Esophagus muscularis mucosa (tissue), 4 donors: ENCODE data around the gene HOXD4.

Experiments
- EP300 ChIP-seq: sonication (generic); formaldehyde crosslinking; IDR thresholded peaks from one replicate; pipeline ENCODE4 v1.6.1; 2017; ENCODE audit warnings: antibody characterized with exemption
- POLR2A ChIP-seq: fragments of 450-650 bp; IDR thresholded peaks from one replicate; pipeline ENCODE4 v1.6.1; 2017; ENCODE audit warnings: antibody characterized with exemption, moderate library complexity, mild to moderate bottlenecking, low read depth
- POLR2AphosphoS5 ChIP-seq, 2 donors: sonication (generic); formaldehyde crosslinking; IDR thresholded peaks; one replicate each; pipeline ENCODE4 v1.6.1; 2017; ENCODE audit warnings: antibody characterized with exemption in 2 of 2
- TF ChIP-seq, protein P1 (sequence below), 3 experiments: fragments of 200-600 bp in 2 of 3; fragments of 450-650 bp in 1 of 3; sonication (generic) in 2 of 3; IDR thresholded peaks; one replicate each; pipeline ENCODE4 v1.5.1; 2017 to 2019; ENCODE audit warnings: antibody characterized with exemption in 3 of 3, mild to moderate bottlenecking in 2 of 3, moderate library complexity in 1 of 3

DNA sequence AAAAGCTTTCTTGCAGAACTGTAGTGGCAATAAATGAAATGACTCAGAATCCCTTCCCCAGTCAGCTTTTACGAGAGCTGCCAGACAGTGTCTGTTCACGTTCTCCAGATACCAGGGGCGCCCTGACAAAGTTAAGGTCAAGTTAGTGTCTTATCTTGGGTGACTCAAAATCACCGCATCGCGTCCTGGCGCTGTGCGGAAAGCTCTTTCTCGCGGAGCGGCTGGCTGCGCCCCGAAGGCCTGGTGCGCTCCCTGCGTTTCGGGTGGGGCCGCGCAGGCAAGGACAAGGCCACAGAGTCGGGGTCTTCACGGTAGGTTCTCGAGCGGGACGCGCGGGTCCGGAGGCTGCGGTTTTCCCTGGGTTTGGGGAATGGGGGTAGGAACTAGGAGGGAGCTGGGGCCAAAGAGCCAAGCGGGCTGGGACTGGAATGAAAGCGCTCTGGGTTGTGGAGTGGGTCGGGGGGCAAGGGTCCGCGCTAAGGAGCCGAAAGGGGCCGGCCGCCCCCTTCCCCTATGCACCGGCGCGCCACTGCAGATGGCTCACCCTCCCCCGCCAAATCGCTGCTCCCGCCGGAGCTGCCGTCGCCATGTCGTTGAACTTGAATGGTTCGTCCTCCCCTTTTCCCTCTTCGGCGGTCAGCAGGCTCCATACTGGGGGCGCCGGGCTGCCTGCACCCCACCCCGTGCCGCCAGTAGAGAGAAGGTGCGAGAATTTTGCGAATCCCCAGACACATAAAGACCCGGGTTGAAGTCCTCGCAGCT, 46.9 kb upstream of the HOXD4 start:
- no peak for TF ChIP-seq EP300
- TF ChIP-seq, protein P1, sequence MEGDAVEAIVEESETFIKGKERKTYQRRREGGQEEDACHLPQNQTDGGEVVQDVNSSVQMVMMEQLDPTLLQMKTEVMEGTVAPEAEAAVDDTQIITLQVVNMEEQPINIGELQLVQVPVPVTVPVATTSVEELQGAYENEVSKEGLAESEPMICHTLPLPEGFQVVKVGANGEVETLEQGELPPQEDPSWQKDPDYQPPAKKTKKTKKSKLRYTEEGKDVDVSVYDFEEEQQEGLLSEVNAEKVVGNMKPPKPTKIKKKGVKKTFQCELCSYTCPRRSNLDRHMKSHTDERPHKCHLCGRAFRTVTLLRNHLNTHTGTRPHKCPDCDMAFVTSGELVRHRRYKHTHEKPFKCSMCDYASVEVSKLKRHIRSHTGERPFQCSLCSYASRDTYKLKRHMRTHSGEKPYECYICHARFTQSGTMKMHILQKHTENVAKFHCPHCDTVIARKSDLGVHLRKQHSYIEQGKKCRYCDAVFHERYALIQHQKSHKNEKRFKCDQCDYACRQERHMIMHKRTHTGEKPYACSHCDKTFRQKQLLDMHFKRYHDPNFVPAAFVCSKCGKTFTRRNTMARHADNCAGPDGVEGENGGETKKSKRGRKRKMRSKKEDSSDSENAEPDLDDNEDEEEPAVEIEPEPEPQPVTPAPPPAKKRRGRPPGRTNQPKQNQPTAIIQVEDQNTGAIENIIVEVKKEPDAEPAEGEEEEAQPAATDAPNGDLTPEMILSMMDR (IDR thresholded peaks at IDR 0.05), result no peak
- no peak for TF ChIP-seq POLR2A
- TF ChIP-seq POLR2AphosphoS5 (IDR thresholded peaks at IDR 0.05), result no peak
